GM23338 (cell line): Measurements from ENCODE around the gene TWSG1. TPM values are rescaled to one million over a fixed set of nuclear protein-coding genes. Genes with fewer than 3 reads are reported as not detected.

ENCODE experiments used
- ATAC-seq: fragments of 200-7000 bp; cut with Tn5 transposase; 3 replicates; pipeline ENCODE4 v1.9.1; 2020
- DNase-seq: peaks from one replicate; pipeline ENCODE4 v3.0.0-alpha.2; 2015; ENCODE audit warnings: low spot score
- H2AFZ ChIP-seq: fragments of 200-600 bp; sonication (generic); 2 replicates; pipeline ENCODE4 v1.8.0; 2016; ENCODE audit warnings: antibody characterized with exemption, mild to moderate bottlenecking, moderate library complexity
- H3F3A ChIP-seq: fragments of 200-600 bp; sonication (generic); replicated peaks from 2 replicates; pipeline ENCODE4 v1.8.0; 2017; ENCODE audit warnings: antibody characterized with exemption, mixed run types, low read depth
- H3K27ac ChIP-seq: fragments of 200-600 bp; sonication (generic); 2 replicates; pipeline ENCODE4 v1.6.1; 2016; ENCODE audit warnings: low read depth
- H3K27me3 ChIP-seq: fragments of 200-600 bp; sonication (generic); 2 replicates; pipeline ENCODE4 v1.8.0; 2016; ENCODE audit warnings: mild to moderate bottlenecking, mixed run types, moderate library complexity; ENCODE audit not compliant: insufficient read depth
- H3K36me3 ChIP-seq: fragments of 200-600 bp; sonication (generic); 2 replicates; pipeline ENCODE4 v1.8.0; 2016; ENCODE audit warnings: mild to moderate bottlenecking; ENCODE audit not compliant: insufficient read depth
- H3K4me1 ChIP-seq: fragments of 200-600 bp; sonication (generic); 2 replicates; pipeline ENCODE4 v1.8.0; 2016; ENCODE audit warnings: mild to moderate bottlenecking, moderate library complexity; ENCODE audit not compliant: insufficient read depth
- H3K4me2 ChIP-seq: fragments of 200-600 bp; sonication (generic); 2 replicates; pipeline ENCODE4 v1.7.1; 2017; ENCODE audit warnings: mixed run types
- H3K4me3 ChIP-seq: fragments of 200-600 bp; sonication (generic); 2 replicates; pipeline ENCODE4 v1.6.1; 2016; ENCODE audit warnings: mixed run types
- H3K79me2 ChIP-seq: fragments of 200-600 bp; sonication (generic); replicated peaks from 2 replicates; pipeline ENCODE4 v1.8.0; 2017; ENCODE audit warnings: mild to moderate bottlenecking; ENCODE audit not compliant: insufficient read depth
- H3K9me2 ChIP-seq: fragments of 200-600 bp; sonication (generic); 2 replicates; pipeline ENCODE4 v1.8.0; 2017; ENCODE audit not compliant: insufficient read depth
- H4K20me1 ChIP-seq: fragments of 200-600 bp; sonication (generic); replicated peaks from 2 replicates; pipeline ENCODE4 v1.8.0; 2017; ENCODE audit warnings: mild to moderate bottlenecking; ENCODE audit not compliant: insufficient read depth
- H3K27ac Mint-ChIP-seq: 2 replicates; pipeline ENCODE4 v1.8.0; 2020; ENCODE audit warnings: inconsistent platforms, mild to moderate bottlenecking, moderate library complexity, mixed read lengths
- H3K27me3 Mint-ChIP-seq: 3 replicates; pipeline ENCODE4 v1.8.0; 2022; ENCODE audit warnings: low read depth, mild to moderate bottlenecking, moderate library complexity, mixed read lengths, inconsistent platforms; ENCODE audit not compliant: insufficient read depth, poor library complexity
- H3K36me3 Mint-ChIP-seq: 3 replicates; pipeline ENCODE4 v1.8.0; 2021; ENCODE audit warnings: low read depth, mild to moderate bottlenecking, inconsistent platforms, moderate library complexity, mixed read lengths
- H3K4me1 Mint-ChIP-seq: 3 replicates; pipeline ENCODE4 v1.8.0; 2020; ENCODE audit warnings: mild to moderate bottlenecking, inconsistent platforms, mixed read lengths
- H3K4me3 Mint-ChIP-seq: 3 replicates; pipeline ENCODE4 v1.8.0; 2021; ENCODE audit warnings: moderate library complexity, mild to moderate bottlenecking, inconsistent platforms, mixed read lengths
- H3K9me3 Mint-ChIP-seq: 3 replicates; pipeline ENCODE4 v1.8.0; 2020; ENCODE audit warnings: moderate library complexity, mild to moderate bottlenecking, inconsistent platforms, mixed read lengths
- CREB1 ChIP-seq: fragments of 250-450 bp; sonication (Bioruptor Pico); IDR thresholded peaks from 2 replicates; pipeline ENCODE4 v1.5.0; 2020; ENCODE audit warnings: low read depth, mild to moderate bottlenecking, moderate library complexity
- ETS1 ChIP-seq: IDR thresholded peaks from 2 replicates; pipeline ENCODE4 v1.6.1; 2016; ENCODE audit warnings: antibody characterized with exemption
- JUNB ChIP-seq: IDR thresholded peaks from one replicate; pipeline ENCODE4 v1.6.1; 2016; ENCODE audit warnings: antibody characterized with exemption; ENCODE audit not compliant: unreplicated experiment
- NANOG ChIP-seq: IDR thresholded peaks from 2 replicates; pipeline ENCODE4 v1.6.1; 2016; ENCODE audit warnings: antibody characterized with exemption, borderline replicate concordance
- POLR2AphosphoS5 ChIP-seq: IDR thresholded peaks from 2 replicates; pipeline ENCODE4 v1.6.1; 2016; ENCODE audit warnings: antibody characterized with exemption, low read depth
- STAT1 ChIP-seq: IDR thresholded peaks from one replicate; pipeline ENCODE4 v1.6.1; 2016; ENCODE audit warnings: antibody characterized with exemption; ENCODE audit not compliant: unreplicated experiment
- ZNF331 ChIP-seq: fragments of 250-450 bp; sonication (Bioruptor Pico); IDR thresholded peaks from 2 replicates; pipeline ENCODE4 v1.5.0; 2020; ENCODE audit warnings: low read depth, mild to moderate bottlenecking, moderate library complexity
- polyA plus RNA-seq: library from polyadenylated mRNA; unstranded; fragments of >200 nt; fragmentation: Nextera tagmentation; extraction: Ambion mirVana; gene quantifications from 2 replicates; pipeline ENCODE4 v1.2.1, GENCODE V29; 2016
- total RNA-seq: library from RNA; depleted of rRNA; stranded (reverse); fragments of >200 nt; shearing (Covaris generic); gene quantifications from 2 replicates; pipeline ENCODE4 v1.2.3, GENCODE V29; 2014
- TF ChIP-seq, protein P1 (sequence below): fragments of 250-450 bp; sonication (Bioruptor Pico); IDR thresholded peaks from 2 replicates; pipeline ENCODE4 v1.5.0; 2020; ENCODE audit warnings: mild to moderate bottlenecking, moderate library complexity

The TWSG1 gene
- total and polyA plus RNA-seq, 2 experiments from 2014 or later: 11.5 to 29.1 TPM

DNA sequence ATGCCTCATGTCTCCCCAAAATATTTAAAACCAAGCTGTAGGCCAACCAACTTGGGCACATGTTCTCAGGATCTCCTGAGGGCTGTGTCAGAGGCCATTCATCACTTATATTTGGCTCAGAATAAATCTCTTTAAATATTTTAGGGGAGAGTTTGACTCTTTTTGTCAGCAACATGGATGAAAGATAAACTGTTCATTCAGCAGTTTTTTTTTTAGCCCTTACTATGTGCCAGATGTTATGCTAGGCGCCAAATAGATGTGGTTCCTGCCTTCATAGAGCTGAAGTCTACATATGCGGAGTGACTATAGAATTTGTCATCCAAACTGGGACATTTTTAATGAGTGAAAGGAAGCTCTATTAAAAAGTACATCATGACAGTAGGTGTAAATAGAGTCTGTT, 42.5 kb upstream of the TWSG1 start (continued):
- TF ChIP-seq, protein P1, sequence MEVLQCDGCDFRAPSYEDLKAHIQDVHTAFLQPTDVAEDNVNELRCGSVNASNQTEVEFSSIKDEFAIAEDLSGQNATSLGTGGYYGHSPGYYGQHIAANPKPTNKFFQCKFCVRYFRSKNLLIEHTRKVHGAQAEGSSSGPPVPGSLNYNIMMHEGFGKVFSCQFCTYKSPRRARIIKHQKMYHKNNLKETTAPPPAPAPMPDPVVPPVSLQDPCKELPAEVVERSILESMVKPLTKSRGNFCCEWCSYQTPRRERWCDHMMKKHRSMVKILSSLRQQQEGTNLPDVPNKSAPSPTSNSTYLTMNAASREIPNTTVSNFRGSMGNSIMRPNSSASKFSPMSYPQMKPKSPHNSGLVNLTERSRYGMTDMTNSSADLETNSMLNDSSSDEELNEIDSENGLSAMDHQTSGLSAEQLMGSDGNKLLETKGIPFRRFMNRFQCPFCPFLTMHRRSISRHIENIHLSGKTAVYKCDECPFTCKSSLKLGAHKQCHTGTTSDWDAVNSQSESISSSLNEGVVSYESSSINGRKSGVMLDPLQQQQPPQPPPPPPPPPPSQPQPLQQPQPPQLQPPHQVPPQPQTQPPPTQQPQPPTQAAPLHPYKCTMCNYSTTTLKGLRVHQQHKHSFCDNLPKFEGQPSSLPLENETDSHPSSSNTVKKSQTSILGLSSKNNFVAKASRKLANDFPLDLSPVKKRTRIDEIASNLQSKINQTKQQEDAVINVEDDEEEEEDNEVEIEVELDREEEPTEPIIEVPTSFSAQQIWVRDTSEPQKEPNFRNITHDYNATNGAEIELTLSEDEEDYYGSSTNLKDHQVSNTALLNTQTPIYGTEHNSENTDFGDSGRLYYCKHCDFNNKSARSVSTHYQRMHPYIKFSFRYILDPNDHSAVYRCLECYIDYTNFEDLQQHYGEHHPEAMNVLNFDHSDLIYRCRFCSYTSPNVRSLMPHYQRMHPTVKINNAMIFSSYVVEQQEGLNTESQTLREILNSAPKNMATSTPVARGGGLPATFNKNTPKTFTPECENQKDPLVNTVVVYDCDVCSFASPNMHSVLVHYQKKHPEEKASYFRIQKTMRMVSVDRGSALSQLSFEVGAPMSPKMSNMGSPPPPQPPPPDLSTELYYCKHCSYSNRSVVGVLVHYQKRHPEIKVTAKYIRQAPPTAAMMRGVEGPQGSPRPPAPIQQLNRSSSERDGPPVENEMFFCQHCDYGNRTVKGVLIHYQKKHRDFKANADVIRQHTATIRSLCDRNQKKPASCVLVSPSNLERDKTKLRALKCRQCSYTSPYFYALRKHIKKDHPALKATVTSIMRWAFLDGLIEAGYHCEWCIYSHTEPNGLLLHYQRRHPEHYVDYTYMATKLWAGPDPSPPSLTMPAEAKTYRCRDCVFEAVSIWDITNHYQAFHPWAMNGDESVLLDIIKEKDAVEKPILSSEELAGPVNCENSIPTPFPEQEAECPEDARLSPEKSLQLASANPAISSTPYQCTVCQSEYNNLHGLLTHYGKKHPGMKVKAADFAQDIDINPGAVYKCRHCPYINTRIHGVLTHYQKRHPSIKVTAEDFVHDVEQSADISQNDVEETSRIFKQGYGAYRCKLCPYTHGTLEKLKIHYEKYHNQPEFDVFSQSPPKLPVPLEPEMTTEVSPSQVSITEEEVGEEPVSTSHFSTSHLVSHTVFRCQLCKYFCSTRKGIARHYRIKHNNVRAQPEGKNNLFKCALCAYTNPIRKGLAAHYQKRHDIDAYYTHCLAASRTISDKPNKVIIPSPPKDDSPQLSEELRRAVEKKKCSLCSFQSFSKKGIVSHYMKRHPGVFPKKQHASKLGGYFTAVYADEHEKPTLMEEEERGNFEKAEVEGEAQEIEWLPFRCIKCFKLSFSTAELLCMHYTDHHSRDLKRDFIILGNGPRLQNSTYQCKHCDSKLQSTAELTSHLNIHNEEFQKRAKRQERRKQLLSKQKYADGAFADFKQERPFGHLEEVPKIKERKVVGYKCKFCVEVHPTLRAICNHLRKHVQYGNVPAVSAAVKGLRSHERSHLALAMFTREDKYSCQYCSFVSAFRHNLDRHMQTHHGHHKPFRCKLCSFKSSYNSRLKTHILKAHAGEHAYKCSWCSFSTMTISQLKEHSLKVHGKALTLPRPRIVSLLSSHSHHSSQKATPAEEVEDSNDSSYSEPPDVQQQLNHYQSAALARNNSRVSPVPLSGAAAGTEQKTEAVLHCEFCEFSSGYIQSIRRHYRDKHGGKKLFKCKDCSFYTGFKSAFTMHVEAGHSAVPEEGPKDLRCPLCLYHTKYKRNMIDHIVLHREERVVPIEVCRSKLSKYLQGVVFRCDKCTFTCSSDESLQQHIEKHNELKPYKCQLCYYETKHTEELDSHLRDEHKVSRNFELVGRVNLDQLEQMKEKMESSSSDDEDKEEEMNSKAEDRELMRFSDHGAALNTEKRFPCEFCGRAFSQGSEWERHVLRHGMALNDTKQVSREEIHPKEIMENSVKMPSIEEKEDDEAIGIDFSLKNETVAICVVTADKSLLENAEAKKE (CRISPR knock-in tag): no peak
- TF ChIP-seq STAT1 (no peak), NANOG (no peak), ETS1 (no peak), JUNB (no peak), POLR2AphosphoS5 (no peak), ZNF331 (CRISPR knock-in tag) (no peak), CREB1 (no peak)

DNA sequence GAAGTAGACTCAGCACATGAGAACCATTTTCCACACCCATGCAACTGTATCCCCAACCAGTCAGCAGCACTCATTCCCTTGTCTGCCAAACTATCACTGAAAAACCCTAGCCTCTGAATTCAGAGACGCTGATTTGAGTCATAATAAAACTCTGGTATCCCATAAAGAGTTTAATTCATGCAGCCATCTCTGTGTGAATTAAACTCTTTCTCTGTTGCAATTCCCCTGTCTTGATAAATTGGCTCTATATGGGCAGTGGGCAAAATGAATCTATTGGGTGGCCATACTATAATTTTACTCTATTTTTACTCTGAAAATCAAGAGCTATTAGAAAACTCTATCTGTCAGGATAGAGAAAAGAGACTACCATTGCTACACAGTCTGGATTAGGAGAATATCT, 40.6 kb upstream of the TWSG1 start:
- H3K9me2 ChIP-seq: 0 out of 2 replicates have a peak, but pooled peaks cover 4% of the 10 kb centered on the region
- peaks cover 79% of the 10 kb centered on the region for H3K9me3 Mint-ChIP-seq
- H3K27ac Mint-ChIP-seq: no peak overlapping the region
- no peak overlapping the region for H2AFZ ChIP-seq
- H3K36me3 Mint-ChIP-seq: peaks cover 59% of the 10 kb centered on the region
- no peaks in the 10 kb centered on the region for H3K27me3 ChIP-seq
- peaks cover 21% of the 10 kb centered on the region for H3K36me3 ChIP-seq
- no peak for DNase-seq
- H3F3A ChIP-seq: no peaks in the 10 kb centered on the region
- no peaks in the 10 kb centered on the region for H3K4me1 ChIP-seq
- H4K20me1 ChIP-seq: no peaks in the 10 kb centered on the region
- H3K4me2 ChIP-seq: no peak overlapping the region
- H3K79me2 ChIP-seq: no peaks in the 10 kb centered on the region
- no peaks in the 10 kb centered on the region for H3K27me3 Mint-ChIP-seq
- no peak overlapping the region for H3K4me3 ChIP-seq
- no peak overlapping the region for H3K27ac ChIP-seq
- no peak for ATAC-seq
- no peak overlapping the region for H3K4me3 Mint-ChIP-seq
- H3K4me1 Mint-ChIP-seq: no peaks in the 10 kb centered on the region; the same call in 2 of the 3 replicates
- TF ChIP-seq STAT1 (no peak), ETS1 (no peak)
- TF ChIP-seq, protein P1 (CRISPR knock-in tag): no peak
